H1 (cell line): ENCODE measurements around the gene IKZF1. TPM values are rescaled to one million over a fixed set of nuclear protein-coding genes. Genes with fewer than 3 reads are reported as not detected.

Experiments used
- CTCF ChIA-PET: fragments of 300-600 bp; sonication (Branson Sonifier 250); formaldehyde crosslinking; loops from one replicate; lab custom pipeline; 2021; ENCODE audit not compliant: partially characterized antibody; lab: Charles Lee
- POLR2A ChIA-PET: fragments of 300-600 bp; sonication (Branson Sonifier 250); formaldehyde crosslinking; loops from one replicate; lab custom pipeline; 2021; ENCODE audit warnings: inconsistent platforms; ENCODE audit not compliant: partially characterized antibody; lab: Charles Lee
- DNase-seq, 2 experiments: peaks; one replicate each; pipeline versions ENCODE4 v3.0.0 to v3.0.0-alpha.2; 2010 to 2022; ENCODE audit warnings: low spot score in 2 of 2, low read depth in 1 of 2, mixed read lengths in 1 of 2
- FAIRE-seq: peaks from 2 replicates; lab custom pipeline; 2011; peaks lifted over from hg19 to GRCh38; lab: Jason Lieb, UNC
- H2AFZ ChIP-seq: 2 replicates; pipeline ENCODE4 v1.8.1; 2012; ENCODE audit warnings: low read length, inconsistent platforms
- H2AK5ac ChIP-seq: 2 replicates; pipeline ENCODE4 v1.6.1; 2013; ENCODE audit warnings: low read depth, low read length
- H2BK120ac ChIP-seq: replicated peaks from 2 replicates; pipeline ENCODE3; 2013; ENCODE audit warnings: low read depth, low read length, inconsistent platforms
- H2BK12ac ChIP-seq: 2 replicates; pipeline ENCODE4 v1.6.1; 2013; ENCODE audit warnings: low read depth, low read length
- H2BK15ac ChIP-seq: 2 replicates; pipeline ENCODE4 v1.6.1; 2013; ENCODE audit warnings: low read length
- H2BK20ac ChIP-seq: 2 replicates; pipeline ENCODE4 v1.6.1; 2013; ENCODE audit warnings: low read length
- H2BK5ac ChIP-seq: 2 replicates; pipeline ENCODE4 v1.6.1; 2013; ENCODE audit warnings: low read depth, low read length
- H3K14ac ChIP-seq: 2 replicates; pipeline ENCODE4 v1.6.1; 2013; ENCODE audit warnings: inconsistent platforms; ENCODE audit not compliant: insufficient read length
- H3K18ac ChIP-seq: 2 replicates; pipeline ENCODE4 v1.6.1; 2013; ENCODE audit warnings: low read length; ENCODE audit errors: extremely low read depth
- H3K23ac ChIP-seq: 2 replicates; pipeline ENCODE4 v1.6.1; 2013; ENCODE audit warnings: inconsistent platforms; ENCODE audit not compliant: insufficient read length
- H3K23me2 ChIP-seq: 2 replicates; pipeline ENCODE4 v1.6.1; 2013; ENCODE audit warnings: low read depth, low read length
- H3K27ac ChIP-seq: 2 replicates; pipeline ENCODE4 v1.6.1; 2011; ENCODE audit warnings: low read depth, low read length, inconsistent platforms
- H3K27me3 ChIP-seq, 4 experiments: replicated peaks in 1 of 4; 1 replicate in 1 of 4; 2 replicates in 3 of 4; pipeline versions ENCODE4 v1.6.1 to v1.8.1; 2011 to 2013; ENCODE audit warnings: low read length in 3 of 4, mild to moderate bottlenecking in 3 of 4, inconsistent platforms in 2 of 4, mixed read lengths in 2 of 4, moderate library complexity in 1 of 4; ENCODE audit not compliant: control insufficient read depth in 3 of 4, insufficient read depth in 3 of 4; ENCODE audit errors: extremely low read depth in 1 of 4
- H3K36me3 ChIP-seq, 4 experiments: 2 replicates each; pipeline versions ENCODE4 v1.6.1 to v1.8.1; 2011 to 2013; ENCODE audit warnings: mild to moderate bottlenecking in 4 of 4, low read length in 3 of 4, moderate library complexity in 2 of 4, control low read depth in 1 of 4, inconsistent platforms in 1 of 4; ENCODE audit not compliant: insufficient read depth in 4 of 4, control insufficient read depth in 2 of 4
- H3K4ac ChIP-seq: replicated peaks from 2 replicates; pipeline ENCODE3; 2013; ENCODE audit warnings: low read length, low read depth, mixed read lengths, inconsistent platforms; ENCODE audit not compliant: insufficient read length
- H3K4me1 ChIP-seq, 4 experiments: replicated peaks in 1 of 4; 1 replicate in 1 of 4; 2 replicates in 3 of 4; pipeline versions ENCODE4 v1.6.1 to v1.8.1; 2011 to 2013; ENCODE audit warnings: low read length in 3 of 4, inconsistent platforms in 2 of 4, mixed read lengths in 1 of 4; ENCODE audit not compliant: insufficient read depth in 4 of 4, control insufficient read depth in 3 of 4
- H3K4me2 ChIP-seq, 2 experiments: 2 replicates each; pipeline versions ENCODE4 v1.6.1 to v1.8.1; 2011 to 2013; ENCODE audit warnings: low read depth in 2 of 2, low read length in 2 of 2, control low read depth in 1 of 2, inconsistent platforms in 1 of 2, mild to moderate bottlenecking in 1 of 2; ENCODE audit not compliant: insufficient read depth in 1 of 2
- H3K4me3 ChIP-seq, 4 experiments: fragments of 200-600, 300-600 bp in 1 of 4; sonication (generic), shearing (Covaris generic), sonication (Bioruptor Twin) in 1 of 4; 2 replicates each; pipeline versions ENCODE4 v1.5.1 to v1.8.1; 2011 to 2016; ENCODE audit warnings: low read length in 4 of 4, low read depth in 3 of 4, control low read depth in 2 of 4, inconsistent platforms in 2 of 4, mild to moderate bottlenecking in 2 of 4, mixed read lengths in 1 of 4, moderate library complexity in 1 of 4; ENCODE audit not compliant: insufficient read depth in 2 of 4; ENCODE audit errors: extremely low read depth in 1 of 4
- H3K56ac ChIP-seq: replicated peaks from 2 replicates; pipeline ENCODE3; 2013; ENCODE audit warnings: low read depth, mild to moderate bottlenecking, mixed read lengths, low read length, inconsistent platforms; ENCODE audit not compliant: insufficient read length
- H3K79me1 ChIP-seq: 2 replicates; pipeline ENCODE4 v1.6.1; 2013; ENCODE audit warnings: low read depth, low read length, control low read depth
- H3K79me2 ChIP-seq, 2 experiments: 2 replicates each; pipeline versions ENCODE4 v1.6.1 to v1.8.1; 2012 to 2013; ENCODE audit warnings: low read length in 2 of 2, mild to moderate bottlenecking in 2 of 2, inconsistent platforms in 1 of 2; ENCODE audit not compliant: insufficient read depth in 2 of 2, control insufficient read depth in 1 of 2
- H3K9ac ChIP-seq, 4 experiments: replicated peaks in 1 of 4; 1 replicate in 1 of 4; 2 replicates in 3 of 4; pipeline versions ENCODE4 v1.6.1 to v1.8.1; 2011 to 2013; ENCODE audit warnings: low read depth in 3 of 4, low read length in 3 of 4, control low read depth in 2 of 4, mild to moderate bottlenecking in 2 of 4, moderate library complexity in 2 of 4, inconsistent platforms in 1 of 4; ENCODE audit errors: extremely low read depth in 1 of 4
- H3K9me3 ChIP-seq, 2 experiments: 2 replicates each; pipeline versions ENCODE4 v1.6.1 to v1.8.1; 2012 to 2013; ENCODE audit warnings: mild to moderate bottlenecking in 2 of 2, moderate library complexity in 2 of 2, control low read depth in 1 of 2, inconsistent platforms in 1 of 2, low read depth in 1 of 2, low read length in 1 of 2, mixed read lengths in 1 of 2; ENCODE audit not compliant: insufficient read depth in 2 of 2
- H4K20me1 ChIP-seq, 2 experiments: replicated peaks in 1 of 2; 2 replicates each; pipeline versions ENCODE3 to v1.8.1; 2011 to 2013; ENCODE audit warnings: inconsistent platforms in 2 of 2, low read length in 2 of 2, mild to moderate bottlenecking in 1 of 2; ENCODE audit not compliant: insufficient read depth in 2 of 2, control insufficient read depth in 1 of 2
- H4K5ac ChIP-seq: 2 replicates; pipeline ENCODE4 v1.6.1; 2013; ENCODE audit warnings: low read length, low read depth, mixed read lengths, inconsistent platforms; ENCODE audit not compliant: insufficient read length
- H4K8ac ChIP-seq: 2 replicates; pipeline ENCODE4 v1.8.0; 2013; ENCODE audit warnings: mild to moderate bottlenecking, moderate library complexity, low read length, inconsistent platforms; ENCODE audit not compliant: insufficient read depth; ENCODE audit errors: extremely low read depth
- H4K91ac ChIP-seq: replicated peaks from 2 replicates; pipeline ENCODE3; 2013; ENCODE audit warnings: low read length, mixed read lengths, inconsistent platforms; ENCODE audit not compliant: insufficient read length
- ATF2 ChIP-seq: IDR thresholded peaks from 2 replicates; pipeline ENCODE4 v1.6.1; 2012; ENCODE audit warnings: low read length, inconsistent platforms
- JUND ChIP-seq: IDR thresholded peaks from 2 replicates; pipeline ENCODE4 v1.6.1; 2011; ENCODE audit warnings: mild to moderate bottlenecking, improper control_type of control experiment, low read length
- KDM4A ChIP-seq: IDR thresholded peaks from one replicate; pipeline ENCODE4 v1.7.1; 2012; ENCODE audit warnings: low read depth, mild to moderate bottlenecking, moderate library complexity, low read length, inconsistent platforms; ENCODE audit not compliant: severe bottlenecking
- NRF1 ChIP-seq: IDR thresholded peaks from 2 replicates; pipeline ENCODE4 v1.6.1; 2011; ENCODE audit warnings: mild to moderate bottlenecking, low read depth, low read length, improper control_type of control experiment
- SAP30 ChIP-seq: fragments of 300-600 bp; sonication (generic); IDR thresholded peaks from 2 replicates; pipeline ENCODE4 v1.7.1; 2012; ENCODE audit warnings: low read length, moderate library complexity, mild to moderate bottlenecking, inconsistent platforms; ENCODE audit not compliant: insufficient read depth, insufficient replicate concordance
- SIX5 ChIP-seq: IDR thresholded peaks from 2 replicates; pipeline ENCODE4 v1.6.1; 2011; ENCODE audit warnings: mild to moderate bottlenecking, low read depth, low read length
- SP2 ChIP-seq: IDR thresholded peaks from 2 replicates; pipeline ENCODE4 v1.6.1; 2012; ENCODE audit warnings: mild to moderate bottlenecking, low read length, inconsistent platforms
- ZNF274 ChIP-seq: IDR thresholded peaks from 2 replicates; pipeline ENCODE4 v1.7.0; 2012; ENCODE audit warnings: low read length, borderline replicate concordance; ENCODE audit errors: extremely low read depth
- WGBS, 2 experiments: shearing (Covaris generic) in 1 of 2; methylation state at CpG; one replicate each; pipeline versions ENCODE4 v1.1.6 to v1.1.7; 2013 to 2015; ENCODE audit warnings: low lambda C conversion rate in 2 of 2, mixed read lengths in 2 of 2, inconsistent platforms in 1 of 2, low coverage in 1 of 2, missing lambda C conversion rate in 1 of 2; ENCODE audit not compliant: insufficient replicate concordance in 2 of 2, insufficient coverage in 1 of 2, insufficient read length in 1 of 2; ENCODE audit errors: extremely low coverage in 1 of 2, missing lambda C conversion rate in 1 of 2; 5-methylcytosine and 5-hydroxymethylcytosine counted together
- polyA plus RNA-seq, 7 experiments: library from polyadenylated mRNA; depleted of rRNA in 3 of 7; stranded (reverse) in 5 of 7; unstranded in 2 of 7; fragments of >200 nt in 5 of 7; fragments of 200-250 nt in 2 of 7; gene quantifications; 1 replicate in 5 of 7; 2 replicates in 1 of 7; 4 replicates in 1 of 7; pipeline versions ENCODE4 v1.2.1 to v1.2.3, GENCODE V29; 2011 to 2013; ENCODE audit warnings: missing spikeins in 2 of 7, mixed read lengths in 2 of 7
- total RNA-seq: library from RNA; stranded (reverse); fragmentation: NEBNext Ultra II Directional; extraction: Animal tissue kit (Norgen Biotek cat#: 25700); gene quantifications from 2 replicates; pipeline ENCODE4 v1.2.1, GENCODE V29; 2021

IKZF1 gene
- total and polyA plus RNA-seq, 2 of the 8 experiments (the other 6 are each of a cell fraction or from before 2014, with no cell fraction given) = 0.74 to 1.5 TPM

- Histone ChIP-seq H3K23ac (no peak overlapping the region), H3K56ac (no peak overlapping the region), H2BK12ac (no peak overlapping the region), H3K4me3 (no peak overlapping the region), H2AFZ (no peak overlapping the region), H3K9me3 (no peaks in the 10 kb centered on the region), H3K79me2 (no peaks in the 10 kb centered on the region), H3K4me1 (peaks cover 0 to 3% (median 1%) of the 10 kb centered on the region in 4 experiments; a peak in 2 of 7 replicates), H4K5ac (no peak overlapping the region), H4K8ac (no peak overlapping the region), H2BK120ac (no peak overlapping the region), H4K91ac (no peak overlapping the region), H3K18ac (no peak overlapping the region), H4K20me1 (no peaks in the 10 kb centered on the region), H3K23me2 (no peaks in the 10 kb centered on the region), H3K79me1 (no peaks in the 10 kb centered on the region), H3K27me3 (no peaks in the 10 kb centered on the region), H2AK5ac (no peak overlapping the region), H3K27ac (no peak overlapping the region), H2BK20ac (no peak overlapping the region), H3K36me3 (no peaks in the 10 kb centered on the region), H3K4me2 (no peak overlapping the region), H2BK5ac (no peak overlapping the region), H2BK15ac (no peak overlapping the region), H3K4ac (no peak overlapping the region), H3K9ac (no peak overlapping the region), H3K14ac (no peak overlapping the region)
- FAIRE-seq (no peak), DNase-seq (no peak)
- ChIA-PET POLR2A (no interaction called here), CTCF (no interaction called here)
- 100% methylated on average over 3 of the region's 3 CpGs; no CpG with 5 or more reads in 1 of the 2 experiments for WGBS, 2 experiments
- TF ChIP-seq JUND (no peak), SP2 (no peak), NRF1 (no peak), ATF2 (no peak), KDM4A (no peak), SAP30 (no peak), ZNF274 (no peak), SIX5 (no peak)
Measured at GRCh38 chr7:50389961-50390360, 85.4 kb downstream of the IKZF1 start.
